ENCODE measurements around the gene PARD3. TPM values are rescaled to one million over a fixed set of nuclear protein-coding genes. Genes with fewer than 3 reads are reported as not detected.

The PARD3 gene
- total and polyA plus RNA-seq, 2 donors (not counting 3 experiments of a cell fraction or from before 2014, with no cell fraction given) = 7.3 to 24.1 TPM

- POLR2A ChIA-PET = no interaction called here
- DNase-seq (ENCODE audit: low read depth, low spot score) (peak; percentile 80), FAIRE-seq (peak; percentile 90)
- Histone ChIP-seq H4K20me1 (replicated peaks; ENCODE audit: control insufficient read depth, extremely low read depth, insufficient read depth, low read length) (no peaks in the 10 kb centered on the region), H3K9me1 (replicated peaks; ENCODE audit: control insufficient read depth, extremely low read depth, insufficient read depth, low read length) (no peaks in the 10 kb centered on the region), H3K4me2 (ENCODE audit: insufficient read depth, low read length) (peak overlapping the region; percentile 33), H3K4me1 (ENCODE audit: control insufficient read depth, extremely low read depth, insufficient read depth, low read length) (peaks cover 15% of the 10 kb centered on the region), H3K27me3 (ENCODE audit: control insufficient read depth in 2 of 2, insufficient read depth in 2 of 2, low read length in 2 of 2) (no peaks in the 10 kb centered on the region), H3K9me3 (replicated peaks; ENCODE audit: control insufficient read depth, insufficient read depth, low read length) (no peaks in the 10 kb centered on the region), H3K36me3 (ENCODE audit: control insufficient read depth in 2 of 2, extremely low read depth in 1 of 2, insufficient read depth in 2 of 2, low read length in 2 of 2) (no peaks in the 10 kb centered on the region), H3K4me3 (replicated peaks in 1 of 3; ENCODE audit: insufficient read depth in 1 of 3, low read depth in 1 of 3, low read length in 3 of 3) (no peak overlapping the region), H2AFZ (ENCODE audit: low read depth, low read length) (no peak overlapping the region), H3K79me2 (ENCODE audit: control insufficient read depth, insufficient read depth, low read length) (no peaks in the 10 kb centered on the region), H3K27ac (ENCODE audit: insufficient read depth, low read depth, low read length) (no peak overlapping the region), H3K9ac (replicated peaks; ENCODE audit: extremely low read depth, insufficient read depth, low read length) (no peak overlapping the region)
- intact Hi-C loops (cut with micrococcal nuclease) (no loop called here), dilution Hi-C loops (cut with MboI; ENCODE audit: extremely low pct_ligation_motif_present, low sequenced_read_pairs) (no loop called here)
- CTCF ChIA-PET = interaction anchor here (0.7 to 1.5 kb wide), 3 partner anchors 15 to 20 kb away, joined by 3 to 6 read pairs (median 3); no protein-coding TSS in a partner anchor
- peak; percentile 6 for TF ChIP-seq JUN (IDR thresholded peaks at IDR 0.05; ENCODE audit: borderline replicate concordance, insufficient read depth, insufficient read length, low read depth)
- TF ChIP-seq GATA2 (IDR thresholded peaks at IDR 0.05; ENCODE audit: insufficient read depth, insufficient read length, low read depth, low read length) = no peak
- TF ChIP-seq EZH2 (IDR thresholded peaks at IDR 0.05; ENCODE audit: borderline replicate concordance, low read depth, low read length, severe bottlenecking) = no peak
- no peak for TF ChIP-seq POLR2A (IDR thresholded peaks at IDR 0.05; ENCODE audit: low read depth, low read length)
- no peak for TF ChIP-seq POLR2AphosphoS5 (IDR thresholded peaks at IDR 0.05; ENCODE audit: insufficient read depth, low read depth, low read length)
- peak; percentile 66 for TF ChIP-seq FOS (IDR thresholded peaks at IDR 0.05; ENCODE audit: borderline replicate concordance, insufficient read depth, low read length)
- no peak for TF ChIP-seq MYC (IDR thresholded peaks at IDR 0.05; ENCODE audit: low read depth, low read length)
- TF ChIP-seq, protein P1, sequence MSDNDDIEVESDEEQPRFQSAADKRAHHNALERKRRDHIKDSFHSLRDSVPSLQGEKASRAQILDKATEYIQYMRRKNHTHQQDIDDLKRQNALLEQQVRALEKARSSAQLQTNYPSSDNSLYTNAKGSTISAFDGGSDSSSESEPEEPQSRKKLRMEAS (IDR thresholded peaks at IDR 0.05; ENCODE audit: insufficient read depth, insufficient read length) = no peak
- TF ChIP-seq CTCF (IDR thresholded peaks at IDR 0.05; ENCODE audit: extremely low read depth in 1 of 2, insufficient read depth in 1 of 2, low read depth in 1 of 2, low read length in 2 of 2) = no peak
- no TSS peak for BruUV-seq (replicated peaks)
These were observed 515.9 kb downstream of the PARD3 start for GRCh38 chr10:34299105-34299611.
